ENCODE results near the gene ALKBH5. TPM values are rescaled to one million over a fixed set of nuclear protein-coding genes. Genes with fewer than 3 reads are reported as not detected.

The ALKBH5 gene
- total and polyA plus RNA-seq, 10 of the 15 experiments (the other 5 are each of a cell fraction or from before 2014, with no cell fraction given) = 13.7 to 99.9 (median 52.4) TPM

DNA sequence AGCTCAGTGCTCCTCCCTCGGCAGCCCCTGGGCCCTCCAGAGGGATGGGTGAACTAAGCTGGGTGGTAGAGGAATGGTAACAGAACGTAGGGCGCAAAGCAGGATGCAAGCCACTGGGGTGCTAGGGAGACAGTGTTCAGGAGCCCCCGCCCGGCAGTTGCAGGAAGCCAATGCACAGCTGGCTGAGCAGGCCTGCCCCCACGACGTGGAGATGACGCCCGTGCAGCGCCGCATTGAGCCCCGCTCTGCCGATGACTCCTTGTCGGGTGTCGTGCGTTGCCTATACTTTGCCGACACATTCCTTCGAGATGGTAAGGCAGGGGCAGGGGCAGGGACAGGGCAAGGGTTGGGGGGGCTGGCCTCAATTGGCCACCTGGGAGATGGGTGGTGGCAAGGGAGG, 54.7 kb downstream of the ALKBH5 start (continued):
- TF ChIP-seq SUZ12 (IDR thresholded peaks at IDR 0.05; ENCODE audit: unreplicated experiment) (no peak), SP1 (IDR thresholded peaks at IDR 0.05; ENCODE audit: low read depth, low read length) (no peak), POLR2AphosphoS2 (IDR thresholded peaks at IDR 0.05; ENCODE audit: low read depth, low read length) (no peak), SUPT20H (IDR thresholded peaks at IDR 0.05; ENCODE audit: borderline replicate concordance, control insufficient read depth, low read depth, low read length) (no peak), POLR2A (IDR thresholded peaks at IDR 0.05; ENCODE audit: low read depth, low read length) (no peak), STAT3 (IDR thresholded peaks at IDR 0.05; ENCODE audit: low read depth, low read length) (no peak), CBX5 (IDR thresholded peaks at IDR 0.05; ENCODE audit: low read depth) (no peak)
- TF ChIP-seq, protein P1, sequence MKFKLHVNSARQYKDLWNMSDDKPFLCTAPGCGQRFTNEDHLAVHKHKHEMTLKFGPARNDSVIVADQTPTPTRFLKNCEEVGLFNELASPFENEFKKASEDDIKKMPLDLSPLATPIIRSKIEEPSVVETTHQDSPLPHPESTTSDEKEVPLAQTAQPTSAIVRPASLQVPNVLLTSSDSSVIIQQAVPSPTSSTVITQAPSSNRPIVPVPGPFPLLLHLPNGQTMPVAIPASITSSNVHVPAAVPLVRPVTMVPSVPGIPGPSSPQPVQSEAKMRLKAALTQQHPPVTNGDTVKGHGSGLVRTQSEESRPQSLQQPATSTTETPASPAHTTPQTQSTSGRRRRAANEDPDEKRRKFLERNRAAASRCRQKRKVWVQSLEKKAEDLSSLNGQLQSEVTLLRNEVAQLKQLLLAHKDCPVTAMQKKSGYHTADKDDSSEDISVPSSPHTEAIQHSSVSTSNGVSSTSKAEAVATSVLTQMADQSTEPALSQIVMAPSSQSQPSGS (IDR thresholded peaks at IDR 0.05; ENCODE audit: low read length) = no peak
- TF ChIP-seq, protein P2, sequence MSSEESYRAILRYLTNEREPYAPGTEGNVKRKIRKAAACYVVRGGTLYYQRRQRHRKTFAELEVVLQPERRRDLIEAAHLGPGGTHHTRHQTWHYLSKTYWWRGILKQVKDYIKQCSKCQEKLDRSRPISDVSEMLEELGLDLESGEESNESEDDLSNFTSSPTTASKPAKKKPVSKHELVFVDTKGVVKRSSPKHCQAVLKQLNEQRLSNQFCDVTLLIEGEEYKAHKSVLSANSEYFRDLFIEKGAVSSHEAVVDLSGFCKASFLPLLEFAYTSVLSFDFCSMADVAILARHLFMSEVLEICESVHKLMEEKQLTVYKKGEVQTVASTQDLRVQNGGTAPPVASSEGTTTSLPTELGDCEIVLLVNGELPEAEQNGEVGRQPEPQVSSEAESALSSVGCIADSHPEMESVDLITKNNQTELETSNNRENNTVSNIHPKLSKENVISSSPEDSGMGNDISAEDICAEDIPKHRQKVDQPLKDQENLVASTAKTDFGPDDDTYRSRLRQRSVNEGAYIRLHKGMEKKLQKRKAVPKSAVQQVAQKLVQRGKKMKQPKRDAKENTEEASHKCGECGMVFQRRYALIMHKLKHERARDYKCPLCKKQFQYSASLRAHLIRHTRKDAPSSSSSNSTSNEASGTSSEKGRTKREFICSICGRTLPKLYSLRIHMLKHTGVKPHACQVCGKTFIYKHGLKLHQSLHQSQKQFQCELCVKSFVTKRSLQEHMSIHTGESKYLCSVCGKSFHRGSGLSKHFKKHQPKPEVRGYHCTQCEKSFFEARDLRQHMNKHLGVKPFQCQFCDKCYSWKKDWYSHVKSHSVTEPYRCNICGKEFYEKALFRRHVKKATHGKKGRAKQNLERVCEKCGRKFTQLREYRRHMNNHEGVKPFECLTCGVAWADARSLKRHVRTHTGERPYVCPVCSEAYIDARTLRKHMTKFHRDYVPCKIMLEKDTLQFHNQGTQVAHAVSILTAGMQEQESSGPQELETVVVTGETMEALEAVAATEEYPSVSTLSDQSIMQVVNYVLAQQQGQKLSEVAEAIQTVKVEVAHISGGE (CRISPR knock-in tag; IDR thresholded peaks at IDR 0.05) = no peak

DNA sequence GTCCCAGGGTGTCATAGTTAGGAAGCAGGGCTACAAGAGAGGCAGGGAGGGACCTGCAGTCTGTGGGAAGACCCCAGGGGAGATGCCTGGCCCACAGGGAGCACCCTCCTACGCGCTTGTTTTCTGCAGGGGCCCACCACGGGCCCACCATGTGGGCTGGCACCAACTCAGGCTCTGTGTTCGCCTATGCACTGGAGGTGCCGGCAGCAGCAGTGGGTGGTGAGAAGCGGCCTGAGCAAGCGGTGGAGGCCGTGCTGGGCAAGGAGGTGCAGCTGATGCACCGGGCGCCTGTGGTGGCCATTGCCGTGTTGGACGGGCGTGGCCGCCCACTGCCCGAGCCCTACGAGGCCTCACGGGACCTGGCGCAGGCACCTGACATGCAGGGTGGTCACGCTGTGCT, 56.8 kb downstream of the ALKBH5 start:
- Histone ChIP-seq H3K4me2 (ENCODE audit: control insufficient read depth, insufficient read depth) (no peak overlapping the region), H3K9ac (ENCODE audit: control insufficient read depth, insufficient read depth, low read length) (no peak overlapping the region), H3K4me1 (ENCODE audit: control insufficient read depth, insufficient read depth, low read length) (no peaks in the 10 kb centered on the region), H3K4me3 (no peak overlapping the region), H3K27ac (ENCODE audit: control insufficient read depth, insufficient read depth) (no peak overlapping the region), H3K27me3 (replicated peaks in 1 of 2; ENCODE audit: control insufficient read depth in 2 of 2, insufficient read depth in 2 of 2, low read length in 1 of 2) (no peaks in the 10 kb centered on the region), H3K9me3 (replicated peaks; ENCODE audit: control insufficient read depth, insufficient read depth, low read length) (no peaks in the 10 kb centered on the region), H4K20me1 (ENCODE audit: control insufficient read depth, insufficient read depth) (no peaks in the 10 kb centered on the region), H3K79me2 (ENCODE audit: control insufficient read depth, insufficient read depth, low read length) (no peaks in the 10 kb centered on the region), H3K36me3 (ENCODE audit: control insufficient read depth in 2 of 2, insufficient read depth in 2 of 2, low read length in 1 of 2) (peaks cover under 1 to 3% of the 10 kb centered on the region in 2 experiments; a peak in 1 of 4 replicates), H2AFZ (ENCODE audit: control insufficient read depth, low read depth, low read length) (no peak overlapping the region)
- no peak for DNase-seq (ENCODE audit: low read depth, low spot score)
- intact Hi-C loops (cut with micrococcal nuclease; ENCODE audit: unreplicated experiment) = no loop called here
- no peak for FAIRE-seq
- SMC1A ChIA-PET (ENCODE audit: uncharacterized antibody, unreplicated experiment) = no interaction called here
- no TSS peak for BruUV-seq (replicated peaks)
- RAD21 ChIA-PET (ENCODE audit: unreplicated experiment) = no interaction called here
- POLR2A ChIA-PET = no interaction called here
- TF ChIP-seq SMARCA5 (IDR thresholded peaks at IDR 0.05) = no peak
- no peak for TF ChIP-seq SUZ12 (IDR thresholded peaks at IDR 0.05; ENCODE audit: unreplicated experiment)
- TF ChIP-seq JUNB (IDR thresholded peaks at IDR 0.05) = no peak
- no peak for TF ChIP-seq KAT2A (conservative IDR thresholded peaks at IDR 0.05; ENCODE audit: control insufficient read depth, low read depth, low read length)
- TF ChIP-seq TARDBP (IDR thresholded peaks at IDR 0.05; ENCODE audit: borderline replicate concordance) = no peak
- no peak for TF ChIP-seq RUNX3 (IDR thresholded peaks at IDR 0.05; ENCODE audit: low read length)
- 51% methylated on average over 19 of the region's 19 CpGs for WGBS (ENCODE audit: insufficient coverage, insufficient replicate concordance, low lambda C conversion rate, missing lambda C conversion rate)
- in situ Hi-C loops (cut with MboI) = no loop called here
- no peak for ATAC-seq
- CTCF ChIA-PET = no interaction called here

Data from GM12878 (cell line).